Breast epithelium (tissue), 3 donors: ENCODE results near the gene C22orf42.

Experiments used
- CTCF ChIP-seq, 3 donors: fragments of 450-650 bp; IDR thresholded peaks; one replicate each; pipeline ENCODE4 v1.5.1; 2016 to 2017; ENCODE audit warnings: antibody characterized with exemption in 3 of 3, mild to moderate bottlenecking in 3 of 3, moderate library complexity in 3 of 3
- POLR2A ChIP-seq: fragments of 450-650 bp; IDR thresholded peaks from one replicate; pipeline ENCODE4 v1.6.1; 2016; ENCODE audit warnings: antibody characterized with exemption, mild to moderate bottlenecking, moderate library complexity

GRCh38 chr22:32181043-32181442 is 21.9 kb upstream of the C22orf42 start:
- TF ChIP-seq CTCF (IDR thresholded peaks at IDR 0.05) (no peak), POLR2A (no peak)
